Osteoblast (primary cell): ENCODE data around the gene GSTM3. TPM values are rescaled to one million over a fixed set of nuclear protein-coding genes. Genes with fewer than 3 reads are reported as not detected.

Experiments used
- DNase-seq: peaks from one replicate; pipeline ENCODE4 v3.0.0; 2011; ENCODE audit warnings: low spot score, mixed read lengths; ENCODE audit not compliant: insufficient read length; ENCODE audit errors: missing footprints
- H2AFZ ChIP-seq: 2 replicates; pipeline ENCODE4 v1.6.0; 2011; ENCODE audit warnings: mild to moderate bottlenecking, low read length
- H3K27ac ChIP-seq: 2 replicates; pipeline ENCODE4 v1.5.1; 2011; ENCODE audit warnings: mild to moderate bottlenecking, low read depth, low read length, moderate library complexity
- H3K27me3 ChIP-seq: 2 replicates; pipeline ENCODE4 v1.6.0; 2012; ENCODE audit warnings: mild to moderate bottlenecking, control low read depth, inconsistent platforms, low read length, moderate library complexity; ENCODE audit not compliant: insufficient read depth
- H3K36me3 ChIP-seq: 2 replicates; pipeline ENCODE4 v1.5.1; 2011; ENCODE audit warnings: mild to moderate bottlenecking, low read length, control low read depth, moderate library complexity; ENCODE audit not compliant: insufficient read depth
- H3K4me1 ChIP-seq: 2 replicates; pipeline ENCODE4 v1.5.1; 2011; ENCODE audit warnings: mild to moderate bottlenecking, low read length, control low read depth, moderate library complexity; ENCODE audit not compliant: insufficient read depth
- H3K4me2 ChIP-seq: 2 replicates; pipeline ENCODE4 v1.6.0; 2011; ENCODE audit warnings: mild to moderate bottlenecking, low read length; ENCODE audit not compliant: insufficient read depth
- H3K4me3 ChIP-seq: fragments of 200-600 bp; sonication (generic); 3 replicates; pipeline ENCODE4 v1.5.1; 2012; ENCODE audit warnings: mild to moderate bottlenecking, low read length, inconsistent platforms; ENCODE audit not compliant: insufficient read depth
- H3K79me2 ChIP-seq: 2 replicates; pipeline ENCODE4 v1.6.0; 2012; ENCODE audit warnings: mild to moderate bottlenecking, low read length, control low read depth, inconsistent platforms; ENCODE audit not compliant: insufficient read depth
- H3K9me3 ChIP-seq: 2 replicates; pipeline ENCODE4 v1.5.1; 2011; ENCODE audit warnings: low read depth, low read length, control low read depth
- H4K20me1 ChIP-seq: 2 replicates; pipeline ENCODE4 v1.6.0; 2012; ENCODE audit warnings: mild to moderate bottlenecking, low read length, control low read depth; ENCODE audit not compliant: insufficient read depth
- total RNA-seq: library from RNA; depleted of rRNA; stranded (reverse); fragments of >200 nt; gene quantifications from 2 replicates; pipeline ENCODE4 v1.2.3, GENCODE V29; 2012
- TF ChIP-seq, protein P1 (sequence below): IDR thresholded peaks from 2 replicates; pipeline ENCODE4 v1.5.1; 2011; ENCODE audit warnings: mild to moderate bottlenecking, low read depth, low read length, moderate library complexity; ENCODE audit errors: extremely low read depth

Gene GSTM3
- total RNA-seq, 1 donor: 49.9 TPM

GRCh38 chr1:109784551-109785252 lies 43.9 kb upstream of the GSTM3 start:
- TF ChIP-seq, protein P1, sequence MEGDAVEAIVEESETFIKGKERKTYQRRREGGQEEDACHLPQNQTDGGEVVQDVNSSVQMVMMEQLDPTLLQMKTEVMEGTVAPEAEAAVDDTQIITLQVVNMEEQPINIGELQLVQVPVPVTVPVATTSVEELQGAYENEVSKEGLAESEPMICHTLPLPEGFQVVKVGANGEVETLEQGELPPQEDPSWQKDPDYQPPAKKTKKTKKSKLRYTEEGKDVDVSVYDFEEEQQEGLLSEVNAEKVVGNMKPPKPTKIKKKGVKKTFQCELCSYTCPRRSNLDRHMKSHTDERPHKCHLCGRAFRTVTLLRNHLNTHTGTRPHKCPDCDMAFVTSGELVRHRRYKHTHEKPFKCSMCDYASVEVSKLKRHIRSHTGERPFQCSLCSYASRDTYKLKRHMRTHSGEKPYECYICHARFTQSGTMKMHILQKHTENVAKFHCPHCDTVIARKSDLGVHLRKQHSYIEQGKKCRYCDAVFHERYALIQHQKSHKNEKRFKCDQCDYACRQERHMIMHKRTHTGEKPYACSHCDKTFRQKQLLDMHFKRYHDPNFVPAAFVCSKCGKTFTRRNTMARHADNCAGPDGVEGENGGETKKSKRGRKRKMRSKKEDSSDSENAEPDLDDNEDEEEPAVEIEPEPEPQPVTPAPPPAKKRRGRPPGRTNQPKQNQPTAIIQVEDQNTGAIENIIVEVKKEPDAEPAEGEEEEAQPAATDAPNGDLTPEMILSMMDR: no peak

DNA sequence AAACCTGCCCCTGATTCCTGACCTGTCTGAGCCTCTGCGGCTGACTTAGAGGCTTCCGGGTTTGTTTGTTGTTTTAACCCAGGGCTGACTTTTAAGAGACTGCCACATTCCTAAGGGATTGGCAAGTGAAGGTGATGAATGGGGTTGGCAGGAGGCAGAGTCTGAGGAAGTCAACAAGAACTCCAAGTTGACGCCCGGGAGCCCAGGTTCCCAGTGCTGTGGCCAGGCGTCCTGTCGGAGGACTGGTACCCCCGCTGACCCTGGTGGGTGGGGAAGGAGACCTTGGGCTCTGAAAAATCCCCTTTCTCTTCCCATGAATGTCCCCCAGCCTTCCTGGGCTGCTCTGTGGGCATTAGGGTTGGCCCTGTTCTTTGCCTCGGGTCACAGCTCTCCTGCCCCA lies 42.6 kb upstream of the GSTM3 start:
- Histone ChIP-seq H4K20me1 (no peaks in the 10 kb centered on the region), H3K4me2 (peak overlapping the region; percentile 38), H3K27me3 (no peaks in the 10 kb centered on the region), H3K36me3 (no peaks in the 10 kb centered on the region), H3K9me3 (peaks cover 3% of the 10 kb centered on the region), H3K79me2 (no peaks in the 10 kb centered on the region), H2AFZ (peak overlapping the region; percentile 16), H3K27ac (peak overlapping the region; percentile 24), H3K4me3 (no peak overlapping the region), H3K4me1 (peaks cover 21% of the 10 kb centered on the region)
- TF ChIP-seq, protein P1: no peak
- DNase-seq: peak; percentile 89

More at GRCh38 chr1:109784551-109785252, 43.9 kb upstream of the GSTM3 start:
- DNase-seq: peak; percentile 55
- H3K27ac ChIP-seq: no peak overlapping the region
- H3K9me3 ChIP-seq: peaks cover 3% of the 10 kb centered on the region
- no peaks in the 10 kb centered on the region for H3K79me2 ChIP-seq
- no peaks in the 10 kb centered on the region for H4K20me1 ChIP-seq
- H3K27me3 ChIP-seq: no peaks in the 10 kb centered on the region
- no peak overlapping the region for H2AFZ ChIP-seq
- no peak overlapping the region for H3K4me2 ChIP-seq
- no peak overlapping the region for H3K4me3 ChIP-seq
- H3K36me3 ChIP-seq: no peaks in the 10 kb centered on the region
- H3K4me1 ChIP-seq: peaks cover 25% of the 10 kb centered on the region

DNA sequence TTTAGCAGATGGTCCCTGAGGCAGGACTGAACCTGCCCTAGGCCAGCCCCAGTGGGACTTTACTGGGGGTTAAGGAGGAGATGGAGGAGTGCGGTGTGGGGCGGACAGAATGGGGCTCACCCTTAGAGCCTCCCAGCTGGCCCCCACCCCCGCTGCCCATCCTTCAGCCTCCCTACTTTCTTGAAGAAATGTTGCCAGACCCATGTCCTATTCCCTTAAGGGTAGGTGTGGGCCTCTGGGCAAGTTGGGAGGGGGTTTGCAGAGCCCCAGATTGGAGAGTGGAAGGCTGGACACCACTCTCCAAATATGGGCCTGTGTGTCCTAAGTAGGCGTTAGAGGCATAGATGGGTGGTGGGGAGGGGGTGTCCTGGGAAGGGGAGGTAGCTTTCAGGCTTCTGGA lies 42.1 kb upstream of the GSTM3 start:
- H3K9me3 ChIP-seq: peaks cover 3% of the 10 kb centered on the region
- no peak overlapping the region for H3K27ac ChIP-seq
- TF ChIP-seq, protein P1: no peak
- no peak for DNase-seq
- H2AFZ ChIP-seq: no peak overlapping the region
- no peaks in the 10 kb centered on the region for H3K36me3 ChIP-seq
- peak overlapping the region; percentile 38 for H3K4me2 ChIP-seq
- no peaks in the 10 kb centered on the region for H4K20me1 ChIP-seq
- no peak overlapping the region for H3K4me3 ChIP-seq
- H3K79me2 ChIP-seq: no peaks in the 10 kb centered on the region
- no peaks in the 10 kb centered on the region for H3K27me3 ChIP-seq
- peaks cover 19% of the 10 kb centered on the region for H3K4me1 ChIP-seq

DNA sequence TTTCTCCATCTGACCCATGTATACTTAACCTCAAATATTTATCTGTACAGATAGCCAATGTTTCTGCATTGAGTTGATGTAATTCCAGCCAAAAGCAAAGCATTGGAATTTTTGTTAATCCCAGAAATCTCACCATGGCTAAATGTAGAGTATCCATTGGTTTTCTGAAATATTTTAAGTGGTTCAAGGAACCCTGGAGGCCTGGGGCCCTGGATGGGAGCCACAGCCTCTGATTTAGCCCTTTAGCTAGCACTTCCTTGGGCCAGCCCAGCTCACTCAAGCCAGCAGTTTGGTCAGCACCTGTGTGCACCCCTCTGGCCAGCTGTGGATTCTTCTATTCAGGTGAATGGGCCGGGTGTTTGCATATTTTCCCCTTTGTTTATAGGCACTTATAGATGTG lies 41.7 kb upstream of the GSTM3 start:
- Histone ChIP-seq H2AFZ (no peak overlapping the region), H3K4me3 (no peak overlapping the region), H3K9me3 (peaks cover 3% of the 10 kb centered on the region), H3K27ac (no peak overlapping the region), H3K4me2 (no peak overlapping the region), H3K27me3 (no peaks in the 10 kb centered on the region), H4K20me1 (no peaks in the 10 kb centered on the region), H3K4me1 (peaks cover 19% of the 10 kb centered on the region), H3K79me2 (no peaks in the 10 kb centered on the region), H3K36me3 (no peaks in the 10 kb centered on the region)
- peak; percentile 86 for DNase-seq
- TF ChIP-seq, protein P1: no peak
